Activated CD8-positive, alpha-beta memory T cell treated with anti-CD3 and anti-CD28 coated beads, Interleukin-2, amount 10 ng/mL, durations not matched to agents 7 days and 5 days (primary cell): ENCODE measurements around the gene MAST1. TPM values are rescaled to one million over a fixed set of nuclear protein-coding genes. Genes with fewer than 3 reads are reported as not detected.
A peak's percentile ranks its signal among the peaks of the same experiment; 100 is the strongest.
"Not testable (repeated sequence)": the region's sequence is repeated elsewhere in the genome, so short reads cannot be mapped to it uniquely, and the experiment has no call there.

Experiments
- ATAC-seq: fragments of 150-1000 bp; cut with Tn5 transposase; one replicate; pipeline ENCODE4 v1.10.0; 2021; ENCODE audit warnings: moderate library complexity
- CTCF ChIA-PET: fragments of 350-600 bp; sonication (Branson Sonifier 250); formaldehyde crosslinking; loops from one replicate; lab custom pipeline; 2021; ENCODE audit warnings: antibody characterized with exemption; lab: Charles Lee
- DNase-seq: peaks from one replicate; pipeline ENCODE4 v3.0.0-alpha.2; 2020
- H3K27ac Mint-ChIP-seq: one replicate; pipeline ENCODE4 v1.8.0; 2021; ENCODE audit warnings: mild to moderate bottlenecking, mixed read lengths
- H3K27me3 Mint-ChIP-seq: one replicate; pipeline ENCODE4 v1.8.0; 2021; ENCODE audit warnings: mixed read lengths
- H3K36me3 Mint-ChIP-seq: one replicate; pipeline ENCODE4 v1.8.0; 2021; ENCODE audit warnings: mild to moderate bottlenecking, mixed read lengths
- H3K4me1 Mint-ChIP-seq: one replicate; pipeline ENCODE4 v1.8.0; 2021; ENCODE audit warnings: mixed read lengths
- H3K4me3 Mint-ChIP-seq: one replicate; pipeline ENCODE4 v1.8.0; 2021; ENCODE audit warnings: mild to moderate bottlenecking, moderate library complexity, mixed read lengths
- H3K9me3 Mint-ChIP-seq: one replicate; pipeline ENCODE4 v1.8.0; 2022; ENCODE audit warnings: low read depth, mixed read lengths
- total RNA-seq, 2 experiments: library from RNA; stranded (reverse); gene quantifications; one replicate each; pipeline ENCODE4 v1.2.3, GENCODE V29; 2021

MAST1 gene
- total RNA-seq, 2 experiments from 2014 or later: 0.67 to 2.5 TPM

DNA sequence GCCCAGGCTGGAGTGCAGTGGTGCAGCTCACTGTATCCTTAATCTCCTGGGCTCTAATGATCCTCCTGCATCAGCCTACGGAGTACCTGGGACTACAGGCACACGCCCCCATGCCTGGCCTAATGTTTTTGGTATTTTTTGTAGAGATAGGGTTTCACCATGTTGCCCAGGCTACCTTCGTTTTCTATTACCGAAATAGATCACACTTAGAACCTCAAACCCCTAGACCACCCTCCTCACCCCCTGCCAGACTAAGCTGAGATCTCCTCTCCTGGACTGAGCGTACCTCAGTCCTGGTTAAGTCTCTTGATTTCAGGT, 48.3 kb downstream of the MAST1 start:
- Mint-ChIP-seq H3K9me3 (peaks cover 3% of the 10 kb centered on the region), H3K27me3 (no peaks in the 10 kb centered on the region), H3K4me3 (peak overlapping the region; percentile 19), H3K27ac (peak overlapping the region; percentile 19), H3K4me1 (peaks cover 40% of the 10 kb centered on the region), H3K36me3 (peaks cover 5% of the 10 kb centered on the region)
- CTCF ChIA-PET: interaction anchor here (0.7 to 10.6 kb wide), 10 partner anchors 12 to 126 kb away, joined by 3 to 163 read pairs (median 4); partner anchors contain the start of gene SYCE2
- ATAC-seq (no peak), DNase-seq (no peak)

DNA sequence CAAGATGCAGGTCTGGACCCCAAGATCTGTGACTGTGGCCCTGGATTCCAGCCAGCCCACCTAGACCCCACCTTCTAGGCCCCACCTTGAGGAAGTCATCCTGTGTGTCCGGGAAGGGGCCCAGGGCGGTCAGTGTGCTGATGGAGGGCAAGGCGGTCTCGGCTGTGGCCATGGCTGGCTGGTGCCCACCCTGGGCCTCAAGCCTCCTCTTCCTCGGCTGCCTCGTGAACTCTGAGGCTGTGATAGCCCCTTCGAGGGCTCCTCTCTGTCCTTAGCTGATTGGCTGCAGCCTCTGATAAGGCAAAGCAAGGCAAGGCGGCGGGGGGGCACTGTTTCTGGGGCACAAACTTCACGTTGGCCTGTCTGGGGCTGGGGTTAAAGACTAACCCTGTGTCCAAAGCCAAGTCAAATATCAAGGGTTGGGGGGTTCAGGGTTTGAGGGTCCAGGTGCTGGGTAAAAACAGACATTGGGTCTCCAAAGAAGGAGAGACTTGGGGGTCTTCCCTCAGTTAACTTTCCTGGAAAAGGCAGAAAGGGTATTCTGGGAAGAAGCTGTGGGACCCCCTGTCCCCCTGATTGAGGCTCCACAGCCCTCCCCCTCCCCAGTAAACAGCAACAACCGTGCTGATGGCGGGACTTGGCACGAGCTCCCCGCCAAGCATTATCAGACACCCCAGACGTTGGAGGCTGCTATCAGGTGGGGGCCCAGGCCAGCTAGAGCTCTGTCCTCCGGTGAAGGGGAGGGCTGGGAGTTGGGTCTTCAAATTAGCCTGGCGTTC, 48.8 kb downstream of the MAST1 start, which contains the start of gene KLF1:
KLF1 (minus strand) TSS at position 233 of the 779 bp plus-strand sequence; CDS start at position 172, 61 bp downstream.
- Mint-ChIP-seq H3K4me3 (peak within 1 kb of the TSS; percentile 19), H3K27ac (peak within 1 kb of the TSS; percentile 19), H3K4me1 (peaks cover 41% of the 10 kb centered on the region), H3K9me3 (peaks cover 3% of the 10 kb centered on the region), H3K27me3 (no peaks in the 10 kb centered on the region), H3K36me3 (peaks cover 5% of the 10 kb centered on the region)
- ATAC-seq: no peak
- no peak for DNase-seq
- CTCF ChIA-PET: interaction anchor here (0.9 to 10.6 kb wide), 6 partner anchors 25 to 126 kb away, joined by 3 to 163 read pairs (median 4); no protein-coding TSS in a partner anchor

DNA sequence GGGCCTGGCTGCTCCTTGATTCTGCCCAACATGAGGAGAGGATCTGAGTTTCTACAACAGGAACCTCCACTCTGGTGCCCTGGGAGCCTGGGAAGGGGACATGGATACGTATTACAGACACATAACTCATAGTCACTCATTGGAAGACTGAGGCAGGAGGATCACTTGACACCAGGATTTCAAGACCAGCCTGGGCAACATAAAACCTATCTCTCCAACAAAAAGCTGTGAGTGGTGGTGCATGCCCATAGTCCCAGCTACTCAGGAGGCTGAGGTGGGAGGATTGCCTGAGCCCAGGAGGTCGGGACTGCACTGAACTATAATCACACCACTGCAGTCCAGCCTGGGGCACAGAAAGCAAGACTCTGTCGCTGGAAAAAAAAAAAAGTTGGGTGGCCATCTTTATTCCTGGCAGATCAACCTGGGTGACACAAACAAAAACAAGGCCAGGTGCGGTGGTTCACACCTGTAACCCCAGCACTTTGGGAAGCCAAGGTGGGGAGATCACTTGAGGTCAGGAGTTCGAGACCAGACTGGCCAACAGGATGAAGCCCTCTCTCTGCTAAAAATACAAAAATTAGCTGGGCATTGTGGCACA, 49.8 kb downstream of the MAST1 start:
- Mint-ChIP-seq H3K36me3 (peaks cover 5% of the 10 kb centered on the region), H3K27ac (no peak overlapping the region), H3K27me3 (no peaks in the 10 kb centered on the region), H3K9me3 (peaks cover 3% of the 10 kb centered on the region), H3K4me1 (peaks cover 40% of the 10 kb centered on the region), H3K4me3 (no peak overlapping the region)
- CTCF ChIA-PET: interaction anchor here (0.9 to 10.6 kb wide), 3 partner anchors 43 to 127 kb away, joined by 3 to 163 read pairs (median 4); no protein-coding TSS in a partner anchor
- ATAC-seq (no peak), DNase-seq (no peak)

DNA sequence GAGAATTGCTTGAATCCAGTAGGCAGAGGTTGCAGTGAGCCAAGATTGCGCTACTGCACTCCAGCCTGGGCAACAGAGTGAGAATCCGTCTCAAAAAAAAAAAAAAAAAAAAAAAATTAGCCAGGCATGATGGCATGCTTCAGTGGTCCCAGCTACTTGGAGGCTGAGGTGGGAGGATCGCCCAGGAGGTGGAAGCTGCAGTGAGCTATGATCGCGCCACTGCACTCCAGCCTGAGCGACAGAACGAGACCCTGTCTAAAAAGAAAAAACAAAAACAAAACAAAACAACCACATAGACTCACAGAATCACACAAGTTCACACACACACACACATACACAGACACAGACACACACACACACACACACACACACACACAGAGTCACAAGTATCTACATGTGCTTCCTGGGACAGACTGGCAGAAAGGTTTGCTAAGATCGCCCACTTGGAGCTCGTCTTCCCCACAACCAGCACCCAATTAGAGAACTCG, 52.0 kb downstream of the MAST1 start:
- not testable (repeated sequence) for ATAC-seq, H3K9me3 Mint-ChIP-seq, H3K27me3 Mint-ChIP-seq, DNase-seq, H3K36me3 Mint-ChIP-seq
- H3K4me3 Mint-ChIP-seq: peak overlapping the region; percentile 99
- CTCF ChIA-PET: interaction anchor here (0.6 to 2.5 kb wide), 15 partner anchors 9 to 187 kb away, joined by 3 to 41 read pairs (median 4); partner anchors contain the start of gene CALR
- peak overlapping the region; percentile 90 for H3K27ac Mint-ChIP-seq
- peaks cover 31% of the 10 kb centered on the region for H3K4me1 Mint-ChIP-seq

DNA sequence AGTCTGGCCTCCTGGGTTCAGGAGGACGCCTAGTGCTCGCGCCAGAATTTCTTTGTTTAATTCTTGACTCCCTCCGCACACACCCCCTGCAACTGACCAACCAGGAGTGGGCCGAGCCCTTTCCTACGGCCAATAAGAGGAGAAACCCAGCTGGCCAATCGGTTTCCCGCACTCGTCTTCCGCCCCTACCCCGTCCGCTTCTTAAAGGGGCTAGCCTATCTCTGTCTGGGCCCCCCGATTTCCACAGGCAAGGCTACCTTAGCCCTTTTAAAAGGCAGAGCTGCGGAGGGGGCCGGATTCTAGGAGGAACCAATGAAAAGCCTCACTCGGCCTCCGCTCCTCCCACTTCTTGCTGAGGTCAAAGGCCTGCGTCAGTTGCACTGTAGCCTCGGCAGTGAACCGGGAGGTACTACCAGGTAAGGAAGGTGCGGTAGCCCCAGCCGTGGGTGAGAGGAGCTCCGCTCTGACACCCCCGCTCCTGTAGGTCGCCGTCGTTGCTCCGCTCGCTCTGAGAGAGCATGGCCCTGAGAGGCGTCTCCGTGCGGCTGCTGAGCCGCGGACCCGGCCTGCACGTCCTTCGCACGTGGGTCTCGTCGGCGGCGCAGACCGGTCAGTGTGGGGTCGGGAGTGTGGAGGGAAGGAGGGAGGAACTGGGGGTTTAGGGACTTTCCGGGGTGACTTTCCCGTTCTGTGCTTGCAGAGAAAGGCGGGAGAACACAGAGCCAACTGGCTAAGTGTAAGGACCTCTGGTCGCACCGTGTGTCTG, 52.7 kb downstream of the MAST1 start, which contains the start of gene GCDH:
GCDH (plus strand) TSS at position 374 of the 766 bp plus-strand sequence; CDS start at position 519, 145 bp downstream.
- Mint-ChIP-seq H3K27me3 (no peaks in the 10 kb centered on the region), H3K4me1 (peaks cover 30% of the 10 kb centered on the region), H3K36me3 (peaks cover 4% of the 10 kb centered on the region), H3K9me3 (no peaks in the 10 kb centered on the region), H3K27ac (peak within 1 kb of the TSS; percentile 90), H3K4me3 (peak within 1 kb of the TSS; percentile 99)
- peak; percentile 96 for ATAC-seq
- CTCF ChIA-PET: interaction anchor here (0.7 to 2.5 kb wide), 14 partner anchors 9 to 145 kb away, joined by 3 to 41 read pairs (median 5); partner anchors contain the start of gene CALR
- DNase-seq: peak; percentile 99

DNA sequence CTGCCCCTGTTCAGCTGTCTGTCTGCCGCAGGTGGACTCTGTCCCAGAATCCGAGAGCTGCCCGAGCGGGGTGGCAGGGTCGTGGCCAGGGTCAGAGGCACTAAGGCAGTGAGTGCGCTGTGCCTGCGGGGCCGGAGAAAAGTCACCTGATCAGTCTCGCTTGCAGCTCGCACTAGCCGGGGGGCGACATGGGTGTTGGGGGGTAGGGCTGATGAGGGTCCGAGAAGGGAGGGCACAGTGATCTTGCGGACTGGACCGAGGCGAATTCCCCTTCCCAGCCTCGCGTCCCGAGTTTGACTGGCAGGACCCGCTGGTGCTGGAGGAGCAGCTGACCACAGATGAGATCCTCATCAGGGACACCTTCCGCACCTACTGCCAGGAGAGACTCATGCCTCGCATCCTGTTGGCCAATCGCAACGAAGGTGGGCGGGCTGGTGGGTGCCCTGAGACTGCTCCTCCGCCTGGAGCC, 53.3 kb downstream of the MAST1 start:
- H3K4me3 Mint-ChIP-seq: peak overlapping the region; percentile 99
- ATAC-seq (no peak), DNase-seq (no peak)
- H3K9me3 Mint-ChIP-seq: no peaks in the 10 kb centered on the region
- no peaks in the 10 kb centered on the region for H3K27me3 Mint-ChIP-seq
- peaks cover 5% of the 10 kb centered on the region for H3K36me3 Mint-ChIP-seq
- CTCF ChIA-PET: interaction anchor here (1.0 to 2.5 kb wide), 8 partner anchors 8 to 115 kb away, joined by 3 to 41 read pairs (median 7); partner anchors contain the start of gene CALR
- peaks cover 24% of the 10 kb centered on the region for H3K4me1 Mint-ChIP-seq
- peak overlapping the region; percentile 90 for H3K27ac Mint-ChIP-seq

DNA sequence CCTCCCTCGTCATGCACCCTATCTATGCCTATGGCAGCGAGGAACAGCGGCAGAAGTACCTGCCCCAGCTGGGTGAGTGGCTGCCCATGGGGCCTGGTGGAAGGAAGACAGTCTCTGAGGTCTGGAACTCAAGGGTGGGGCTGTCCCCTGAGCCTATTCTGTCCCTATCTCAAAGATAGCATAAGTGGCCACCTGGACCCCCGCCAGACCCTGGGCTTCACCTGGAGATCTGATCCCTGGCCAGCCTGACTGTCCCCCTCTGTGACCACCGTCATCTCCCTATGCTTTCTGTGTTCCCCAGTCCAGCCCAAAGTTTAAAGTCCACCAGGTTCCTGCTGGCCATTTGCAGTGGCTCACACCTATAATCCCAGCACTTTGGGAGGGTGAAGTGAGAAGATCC, 55.3 kb downstream of the MAST1 start:
- CTCF ChIA-PET: no interaction called here
- ATAC-seq (no peak), DNase-seq (no peak)
- Mint-ChIP-seq H3K36me3 (peaks cover 9% of the 10 kb centered on the region), H3K27me3 (no peaks in the 10 kb centered on the region), H3K4me1 (peaks cover 30% of the 10 kb centered on the region), H3K27ac (no peak overlapping the region), H3K9me3 (no peaks in the 10 kb centered on the region), H3K4me3 (no peak overlapping the region)

DNA sequence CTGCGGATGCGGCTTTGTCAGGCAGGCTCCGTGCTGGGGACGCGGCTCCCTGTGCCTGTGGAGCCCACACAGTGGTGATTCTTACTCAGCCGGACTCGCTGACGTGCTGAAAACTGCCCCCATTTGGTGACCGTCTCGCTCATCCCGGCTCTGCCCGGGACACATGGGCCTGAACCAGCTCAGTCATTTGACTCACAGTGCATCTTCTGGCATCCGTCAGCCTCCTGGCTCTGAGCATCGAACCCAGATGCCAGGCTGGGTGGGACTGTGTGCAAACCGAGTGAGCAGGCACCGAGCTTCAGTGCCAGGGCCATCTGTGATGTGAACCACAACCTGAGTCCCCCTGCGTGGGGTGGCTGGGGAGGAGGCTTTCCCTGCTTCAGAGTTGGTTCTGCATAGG, 58.1 kb downstream of the MAST1 start:
- Mint-ChIP-seq H3K27ac (no peak overlapping the region), H3K4me1 (peaks cover 36% of the 10 kb centered on the region), H3K9me3 (no peaks in the 10 kb centered on the region), H3K36me3 (peaks cover 12% of the 10 kb centered on the region), H3K27me3 (no peaks in the 10 kb centered on the region), H3K4me3 (no peak overlapping the region)
- ATAC-seq: no peak
- CTCF ChIA-PET: interaction anchor here (5.9 kb wide), 1 partner anchor 11 kb away, joined by 27 read pairs; no protein-coding TSS in a partner anchor
- DNase-seq: no peak

DNA sequence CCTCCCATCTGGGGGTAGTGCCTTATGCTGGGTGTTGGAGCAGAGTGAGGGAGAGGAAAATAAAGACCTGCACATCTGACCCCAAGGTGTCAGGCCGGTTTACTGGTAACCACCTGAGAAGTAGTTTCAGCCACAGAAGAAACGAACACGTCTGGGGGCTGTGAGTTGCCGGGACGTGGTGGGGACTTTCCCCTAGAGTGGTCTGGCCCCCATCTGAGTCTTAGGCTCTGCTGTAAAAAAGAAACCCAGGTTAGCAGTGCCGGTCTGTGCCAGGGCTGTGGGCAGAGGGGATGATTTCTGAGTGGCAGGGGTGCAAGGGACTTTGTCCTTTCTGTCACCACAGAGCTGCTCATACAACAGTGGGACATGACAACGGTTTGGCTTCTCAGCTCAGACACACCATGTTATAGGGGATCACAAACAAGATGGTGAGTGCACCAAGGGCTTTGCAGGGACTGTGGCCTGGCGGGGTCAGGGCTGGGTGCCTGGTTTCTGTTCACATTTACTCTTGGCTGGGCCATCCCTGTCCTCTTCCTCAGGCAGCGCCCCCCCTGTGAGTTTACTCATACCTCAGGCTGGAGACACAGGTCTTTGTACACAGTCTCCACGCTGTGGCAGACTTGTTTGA, 61.7 kb downstream of the MAST1 start:
- H3K4me1 Mint-ChIP-seq: peaks cover 26% of the 10 kb centered on the region
- peak; percentile 82 for DNase-seq
- H3K4me3 Mint-ChIP-seq: peak overlapping the region; percentile 56
- no peaks in the 10 kb centered on the region for H3K9me3 Mint-ChIP-seq
- no peaks in the 10 kb centered on the region for H3K27me3 Mint-ChIP-seq
- CTCF ChIA-PET: interaction anchor here (0.9 to 5.9 kb wide), 10 partner anchors 9 to 77 kb away, joined by 3 to 27 read pairs (median 6); partner anchors contain the start of genes FARSA, GCDH and SYCE2
- peak; percentile 85 for ATAC-seq
- H3K27ac Mint-ChIP-seq: peak overlapping the region; percentile 88
- peaks cover 10% of the 10 kb centered on the region for H3K36me3 Mint-ChIP-seq

DNA sequence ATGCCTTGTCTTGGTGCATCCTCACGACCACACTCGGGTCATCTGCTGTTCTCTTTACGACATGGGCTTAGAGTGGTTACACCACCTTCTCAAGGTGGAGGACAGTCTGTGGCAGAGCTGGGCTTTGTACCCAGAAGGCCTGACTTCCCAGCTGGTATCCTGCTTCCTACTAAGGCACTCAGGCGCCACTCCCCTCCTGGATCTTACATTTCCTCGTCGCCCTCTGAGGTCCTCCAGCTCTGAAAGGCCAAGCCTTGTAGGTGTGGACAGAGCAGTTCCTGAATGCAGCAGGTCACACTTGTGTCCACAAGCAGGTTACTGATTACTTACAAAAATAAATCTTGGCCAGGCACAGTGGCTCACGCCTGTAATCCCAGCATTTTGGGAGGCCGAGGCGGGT, 68.9 kb downstream of the MAST1 start:
- no peak overlapping the region for H3K4me3 Mint-ChIP-seq
- peaks cover 1% of the 10 kb centered on the region for H3K36me3 Mint-ChIP-seq
- no peaks in the 10 kb centered on the region for H3K27me3 Mint-ChIP-seq
- H3K9me3 Mint-ChIP-seq: no peaks in the 10 kb centered on the region
- ATAC-seq (no peak), DNase-seq (no peak)
- CTCF ChIA-PET: interaction anchor here (1.6 to 2.7 kb wide), 2 partner anchors 12 to 58 kb away, joined by 6 to 9 read pairs; partner anchors contain the start of gene SYCE2
- H3K4me1 Mint-ChIP-seq: peaks cover 6% of the 10 kb centered on the region
- H3K27ac Mint-ChIP-seq: no peak overlapping the region

DNA sequence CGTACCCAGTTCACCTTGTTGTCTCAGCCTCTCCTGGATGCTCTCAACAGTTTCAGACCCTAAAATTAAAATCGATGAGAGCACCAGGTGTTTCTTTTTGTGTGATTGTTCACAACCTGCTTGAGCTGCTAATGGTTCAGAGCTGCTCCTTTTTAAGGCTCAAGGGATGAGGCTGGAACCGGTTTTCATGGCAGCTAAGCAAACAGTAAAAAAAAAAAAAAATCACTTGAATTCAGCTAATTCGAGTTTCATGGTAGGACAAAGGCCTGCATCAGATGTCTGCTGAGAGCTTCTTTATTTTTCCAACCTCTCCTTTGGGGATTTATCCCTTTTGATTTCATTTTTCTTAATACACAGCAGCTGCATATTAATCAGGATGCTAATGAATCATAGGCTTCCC, 74.3 kb downstream of the MAST1 start:
- ATAC-seq: no peak
- CTCF ChIA-PET: interaction anchor here (1.0 to 4.4 kb wide), 6 partner anchors 13 to 176 kb away, joined by 3 to 17 read pairs (median 4); partner anchors contain the start of gene GET3
- no peak for DNase-seq
- H3K27ac Mint-ChIP-seq: no peak overlapping the region
- no peak overlapping the region for H3K4me3 Mint-ChIP-seq
- no peaks in the 10 kb centered on the region for H3K27me3 Mint-ChIP-seq
- H3K36me3 Mint-ChIP-seq: no peaks in the 10 kb centered on the region
- no peaks in the 10 kb centered on the region for H3K9me3 Mint-ChIP-seq
- peaks cover 33% of the 10 kb centered on the region for H3K4me1 Mint-ChIP-seq

DNA sequence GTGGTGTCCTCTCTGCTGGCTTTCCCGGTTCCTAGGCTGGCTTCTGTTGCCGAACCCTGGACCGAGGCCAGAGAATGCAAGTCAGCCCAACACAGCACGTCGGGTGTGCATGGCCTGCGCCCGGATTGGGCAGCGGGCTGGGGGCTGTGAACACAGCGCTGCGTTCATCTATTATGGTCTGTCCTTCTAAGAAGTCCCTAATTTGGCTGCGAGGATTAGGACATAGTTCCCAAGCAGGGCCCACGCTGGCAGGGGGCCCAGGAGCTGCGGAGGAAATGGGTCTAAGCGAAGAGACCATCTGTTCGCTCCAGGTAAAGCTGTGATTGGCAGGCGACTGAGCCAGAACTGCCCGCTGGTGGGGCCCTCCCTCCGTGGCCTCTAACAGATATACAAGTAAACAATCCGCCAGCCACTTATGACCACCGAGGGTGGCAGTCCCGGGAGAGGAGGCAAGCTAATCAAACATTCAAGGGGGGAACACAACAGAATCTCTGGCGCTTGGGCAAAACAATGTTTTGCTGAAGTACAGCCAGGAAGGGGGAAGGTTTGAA, 74.8 kb downstream of the MAST1 start:
- Mint-ChIP-seq H3K9me3 (no peaks in the 10 kb centered on the region), H3K4me1 (peaks cover 35% of the 10 kb centered on the region), H3K27me3 (no peaks in the 10 kb centered on the region), H3K27ac (peak overlapping the region; percentile 88), H3K4me3 (no peak overlapping the region), H3K36me3 (no peaks in the 10 kb centered on the region)
- CTCF ChIA-PET: interaction anchor here (0.9 to 4.4 kb wide), 10 partner anchors 12 to 176 kb away, joined by 3 to 17 read pairs (median 6); partner anchors contain the start of genes GCDH and GET3
- DNase-seq (no peak), ATAC-seq (no peak)
